Osteocyte (in vitro differentiated cells): Measurements from ENCODE around the gene HIVEP3. TPM values are rescaled to one million over a fixed set of nuclear protein-coding genes. Genes with fewer than 3 reads are reported as not detected.
"Not testable (repeated sequence)": the region's sequence is repeated elsewhere in the genome, so short reads cannot be mapped to it uniquely, and the experiment has no call there.

Experiments used
- DNase-seq: peaks from one replicate; pipeline ENCODE4 v3.0.0; 2021; ENCODE audit warnings: mixed read lengths; ENCODE audit not compliant: unreplicated experiment; ENCODE audit errors: extremely low spot score
- H3K27ac Mint-ChIP-seq: one replicate; pipeline ENCODE4 v1.8.0; 2021; ENCODE audit warnings: mild to moderate bottlenecking, mixed read lengths; ENCODE audit not compliant: unreplicated experiment
- H3K27me3 Mint-ChIP-seq: one replicate; pipeline ENCODE4 v1.8.0; 2021; ENCODE audit warnings: mixed read lengths; ENCODE audit not compliant: unreplicated experiment
- H3K36me3 Mint-ChIP-seq: one replicate; pipeline ENCODE4 v1.8.0; 2021; ENCODE audit warnings: mixed read lengths; ENCODE audit not compliant: unreplicated experiment
- H3K4me1 Mint-ChIP-seq: one replicate; pipeline ENCODE4 v1.8.0; 2021; ENCODE audit warnings: mixed read lengths; ENCODE audit not compliant: unreplicated experiment
- H3K4me3 Mint-ChIP-seq: one replicate; pipeline ENCODE4 v1.8.0; 2021; ENCODE audit warnings: mild to moderate bottlenecking, moderate library complexity, mixed read lengths; ENCODE audit not compliant: unreplicated experiment
- H3K9me3 Mint-ChIP-seq: one replicate; pipeline ENCODE4 v1.8.0; 2021; ENCODE audit warnings: mixed read lengths; ENCODE audit not compliant: unreplicated experiment
- total RNA-seq: library from RNA; stranded (reverse); gene quantifications from 2 replicates; pipeline ENCODE4 v1.2.1, GENCODE V29; 2021
- TF ChIP-seq, protein P1 (sequence below): fragments of 200-600 bp; sonication (generic); IDR thresholded peaks from 2 replicates; pipeline ENCODE4 v1.5.0; 2021; ENCODE audit warnings: antibody characterized with exemption, mild to moderate bottlenecking, moderate library complexity

The HIVEP3 gene
- total RNA-seq, 1 donor from 2014 or later: 0.97 TPM

DNA sequence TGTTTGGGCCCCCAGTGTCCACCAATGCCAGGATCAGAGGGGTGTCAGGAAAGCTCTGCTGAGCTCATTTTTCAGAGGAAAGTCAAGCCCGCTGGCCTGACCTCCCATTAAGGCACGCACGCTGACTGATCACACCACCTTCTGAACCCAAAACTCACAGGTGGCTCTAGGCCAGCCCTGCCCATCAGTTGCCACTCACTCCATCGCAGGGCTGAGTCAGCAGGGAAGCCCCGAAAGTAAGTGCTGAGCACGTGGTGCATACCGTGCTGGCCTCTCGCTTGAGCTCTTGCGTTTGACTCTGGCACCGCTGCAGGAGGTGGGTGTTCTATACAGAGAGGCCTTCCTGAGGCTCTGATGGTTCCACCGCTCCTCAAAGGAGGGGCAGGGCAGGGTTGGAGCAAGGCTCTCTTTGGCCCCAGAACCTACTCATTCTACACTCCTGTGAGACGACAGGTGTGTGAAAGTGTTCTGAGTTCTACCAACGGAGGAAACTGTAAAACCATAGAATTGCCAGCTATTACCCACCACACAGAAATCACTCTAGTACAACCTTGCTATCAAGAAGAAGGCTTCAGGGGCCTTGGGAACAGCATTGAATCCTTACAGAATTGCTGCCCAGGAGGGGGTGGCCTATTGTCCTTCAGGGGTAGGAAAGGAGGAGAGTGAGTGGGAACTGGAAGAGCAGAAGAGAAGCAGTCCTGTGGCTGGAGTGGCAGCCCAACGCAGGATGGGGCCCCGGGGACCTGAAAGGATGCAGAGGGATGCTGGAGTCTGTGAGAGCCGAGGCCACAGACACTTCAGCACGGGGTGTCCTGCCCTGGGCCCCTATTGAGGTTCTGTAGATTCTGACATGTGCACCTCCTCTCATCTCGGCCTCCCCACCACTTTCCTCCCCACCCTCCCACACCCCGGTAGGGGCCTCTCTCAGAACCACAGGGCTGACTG lies 219.5 kb downstream of the HIVEP3 start:
- no peak overlapping the region for H3K27ac Mint-ChIP-seq
- DNase-seq: no peak
- TF ChIP-seq, protein P1, sequence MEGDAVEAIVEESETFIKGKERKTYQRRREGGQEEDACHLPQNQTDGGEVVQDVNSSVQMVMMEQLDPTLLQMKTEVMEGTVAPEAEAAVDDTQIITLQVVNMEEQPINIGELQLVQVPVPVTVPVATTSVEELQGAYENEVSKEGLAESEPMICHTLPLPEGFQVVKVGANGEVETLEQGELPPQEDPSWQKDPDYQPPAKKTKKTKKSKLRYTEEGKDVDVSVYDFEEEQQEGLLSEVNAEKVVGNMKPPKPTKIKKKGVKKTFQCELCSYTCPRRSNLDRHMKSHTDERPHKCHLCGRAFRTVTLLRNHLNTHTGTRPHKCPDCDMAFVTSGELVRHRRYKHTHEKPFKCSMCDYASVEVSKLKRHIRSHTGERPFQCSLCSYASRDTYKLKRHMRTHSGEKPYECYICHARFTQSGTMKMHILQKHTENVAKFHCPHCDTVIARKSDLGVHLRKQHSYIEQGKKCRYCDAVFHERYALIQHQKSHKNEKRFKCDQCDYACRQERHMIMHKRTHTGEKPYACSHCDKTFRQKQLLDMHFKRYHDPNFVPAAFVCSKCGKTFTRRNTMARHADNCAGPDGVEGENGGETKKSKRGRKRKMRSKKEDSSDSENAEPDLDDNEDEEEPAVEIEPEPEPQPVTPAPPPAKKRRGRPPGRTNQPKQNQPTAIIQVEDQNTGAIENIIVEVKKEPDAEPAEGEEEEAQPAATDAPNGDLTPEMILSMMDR: no peak
- H3K4me3 Mint-ChIP-seq: no peak overlapping the region
- H3K4me1 Mint-ChIP-seq: no peaks in the 10 kb centered on the region
- H3K27me3 Mint-ChIP-seq: no peaks in the 10 kb centered on the region
- no peaks in the 10 kb centered on the region for H3K36me3 Mint-ChIP-seq
- no peaks in the 10 kb centered on the region for H3K9me3 Mint-ChIP-seq

GRCh38 chr1:41696381-41696780 lies 222.3 kb downstream of the HIVEP3 start:
- H3K27me3 Mint-ChIP-seq: no peaks in the 10 kb centered on the region
- no peak overlapping the region for H3K4me3 Mint-ChIP-seq
- H3K36me3 Mint-ChIP-seq: no peaks in the 10 kb centered on the region
- DNase-seq: no peak
- TF ChIP-seq, protein P1: no peak
- no peaks in the 10 kb centered on the region for H3K4me1 Mint-ChIP-seq
- H3K27ac Mint-ChIP-seq: no peak overlapping the region
- H3K9me3 Mint-ChIP-seq: no peaks in the 10 kb centered on the region

- Mint-ChIP-seq H3K4me1 (no peaks in the 10 kb centered on the region), H3K9me3 (no peaks in the 10 kb centered on the region), H3K36me3 (no peaks in the 10 kb centered on the region), H3K4me3 (no peak overlapping the region), H3K27me3 (no peaks in the 10 kb centered on the region), H3K27ac (no peak overlapping the region)
- DNase-seq: no peak
- TF ChIP-seq, protein P1: no peak
Observed at GRCh38 chr1:41695118-41695745, 223.5 kb downstream of the HIVEP3 start.

DNA sequence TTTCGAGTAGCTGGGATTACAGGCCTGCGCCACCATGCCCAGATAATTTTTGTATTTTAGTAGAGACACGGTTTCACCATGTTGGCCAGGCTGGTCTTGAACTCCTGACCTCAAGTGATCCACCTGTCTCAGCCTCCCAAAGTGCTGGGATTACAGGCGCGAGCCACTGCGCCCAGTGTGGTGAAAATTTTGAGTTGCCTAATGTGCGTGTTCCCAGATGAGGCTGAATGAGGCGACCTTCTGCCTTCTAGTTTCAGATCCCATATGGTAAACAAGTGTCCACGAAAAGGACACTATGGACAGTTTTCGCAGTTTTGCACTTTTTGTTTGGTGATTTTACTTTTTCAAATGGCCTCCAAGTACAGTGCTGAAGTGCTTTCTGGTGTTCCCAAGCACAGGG lies 226.8 kb downstream of the HIVEP3 start:
- H3K9me3 Mint-ChIP-seq, H3K27ac Mint-ChIP-seq, H3K4me1 Mint-ChIP-seq, H3K27me3 Mint-ChIP-seq, H3K4me3 Mint-ChIP-seq, H3K36me3 Mint-ChIP-seq, DNase-seq: not testable (repeated sequence)

DNA sequence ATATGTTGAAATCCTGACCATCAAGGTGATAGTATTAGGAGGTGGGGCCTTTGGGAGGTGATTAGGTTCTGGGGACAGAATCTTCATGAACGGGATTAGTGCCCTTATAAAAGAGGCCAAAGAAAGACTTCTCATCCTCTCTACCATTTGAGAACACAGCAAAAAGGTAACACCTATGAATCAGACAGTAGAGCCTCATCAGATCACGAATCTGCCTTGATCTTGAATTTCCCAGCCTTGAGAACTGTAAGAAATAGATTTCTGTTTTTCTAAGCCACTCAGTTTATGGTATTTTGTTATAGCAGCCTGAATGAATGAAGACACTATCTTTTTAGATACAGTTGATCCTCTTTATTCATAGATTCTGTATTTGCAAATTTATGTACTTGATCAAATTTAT lies 227.3 kb downstream of the HIVEP3 start:
- Mint-ChIP-seq H3K4me3 (no peak overlapping the region), H3K36me3 (no peaks in the 10 kb centered on the region), H3K4me1 (no peaks in the 10 kb centered on the region), H3K27me3 (no peaks in the 10 kb centered on the region), H3K27ac (no peak overlapping the region), H3K9me3 (no peaks in the 10 kb centered on the region)
- no peak for DNase-seq
- TF ChIP-seq, protein P1: no peak
